ENCODE measurements around the gene LGR6. TPM values are rescaled to one million over a fixed set of nuclear protein-coding genes. Genes with fewer than 3 reads are reported as not detected.

LGR6 gene
- total RNA-seq, 1 donor from 2014 or later = 26.0 TPM

GRCh38 chr1:202198366-202198724, 4.7 kb downstream of the LGR6 start:
- no peaks in the 10 kb centered on the region for H3K9me3 ChIP-seq
- no peak overlapping the region for H3K4me3 ChIP-seq
- no peak for DNase-seq (ENCODE audit: low spot score in 2 of 2)
- peaks cover 15 to 40% of the 10 kb centered on the region in 2 donors for H3K4me1 ChIP-seq
- H3K27ac ChIP-seq = peak overlapping the region; percentile 89 to 95
- peaks cover 0 to 3% of the 10 kb centered on the region in 2 donors for H3K36me3 ChIP-seq
- no peaks in the 10 kb centered on the region for H3K27me3 ChIP-seq
- intact Hi-C loops (cut with DNase I) = no loop called here
- no peak for TF ChIP-seq CTCF (IDR thresholded peaks at IDR 0.05)

GRCh38 chr1:202199040-202199889, 5.7 kb downstream of the LGR6 start:
- Histone ChIP-seq H3K4me3 (peak overlapping the region in 1 of 2 donors; percentile 23), H3K27me3 (no peaks in the 10 kb centered on the region), H3K36me3 (peaks cover 0 to 3% of the 10 kb centered on the region in 2 donors), H3K4me1 (peaks cover 15 to 39% of the 10 kb centered on the region in 2 donors), H3K9me3 (no peaks in the 10 kb centered on the region), H3K27ac (peak overlapping the region; percentile 89 to 95)
- intact Hi-C loops (cut with DNase I) = no loop called here
- TF ChIP-seq CTCF (IDR thresholded peaks at IDR 0.05) = no peak
- DNase-seq (ENCODE audit: low spot score in 2 of 2) = no peak

GRCh38 chr1:202200112-202200548, 6.5 kb downstream of the LGR6 start:
- TF ChIP-seq CTCF (IDR thresholded peaks at IDR 0.05) = peak in 2 of 3 experiments; percentile 15 to 34
- H3K9me3 ChIP-seq = no peaks in the 10 kb centered on the region
- DNase-seq (ENCODE audit: low spot score in 2 of 2) = peak in 1 of 2 donors; percentile 84
- peak overlapping the region; percentile 89 to 95 for H3K27ac ChIP-seq
- intact Hi-C loops (cut with DNase I) = loop anchor here (10.0 kb wide), 1 partner anchor 385 kb away; no protein-coding TSS in a partner anchor
- peaks cover 0 to 3% of the 10 kb centered on the region in 2 donors for H3K36me3 ChIP-seq
- no peaks in the 10 kb centered on the region for H3K27me3 ChIP-seq
- H3K4me3 ChIP-seq = no peak overlapping the region
- H3K4me1 ChIP-seq = peaks cover 15 to 36% of the 10 kb centered on the region in 2 donors

- Histone ChIP-seq H3K9me3 (no peaks in the 10 kb centered on the region), H3K27me3 (no peaks in the 10 kb centered on the region), H3K4me1 (peaks cover 15 to 33% of the 10 kb centered on the region in 2 donors), H3K27ac (peak overlapping the region; percentile 89 to 95), H3K36me3 (peaks cover 0 to 3% of the 10 kb centered on the region in 2 donors), H3K4me3 (no peak overlapping the region)
- no peak for TF ChIP-seq CTCF (IDR thresholded peaks at IDR 0.05)
- intact Hi-C loops (cut with DNase I) = loop anchor here (10.0 kb wide), 1 partner anchor 384 kb away; no protein-coding TSS in a partner anchor
- DNase-seq (ENCODE audit: low spot score in 2 of 2) = peak; percentile 31 to 87
These were observed 7.1 kb downstream of the LGR6 start for GRCh38 chr1:202200669-202201068.

GRCh38 chr1:202201266-202201665, 7.7 kb downstream of the LGR6 start:
- no peaks in the 10 kb centered on the region for H3K9me3 ChIP-seq
- peaks cover 0 to 4% of the 10 kb centered on the region in 2 donors for H3K36me3 ChIP-seq
- intact Hi-C loops (cut with DNase I) = loop anchor here (10.0 kb wide), 1 partner anchor 384 kb away; no protein-coding TSS in a partner anchor

More at GRCh38 chr1:202201266-202201665, 7.7 kb downstream of the LGR6 start:
- no peak overlapping the region for H3K4me3 ChIP-seq
- H3K27me3 ChIP-seq = no peaks in the 10 kb centered on the region
- DNase-seq (ENCODE audit: low spot score in 2 of 2) = no peak
- peaks cover 15 to 33% of the 10 kb centered on the region in 2 donors for H3K4me1 ChIP-seq
- H3K27ac ChIP-seq = peak overlapping the region; percentile 89 to 95
- TF ChIP-seq CTCF (IDR thresholded peaks at IDR 0.05) = no peak
